ENCODE results near the gene ATP8B1. TPM values are rescaled to one million over a fixed set of nuclear protein-coding genes. Genes with fewer than 3 reads are reported as not detected.
A peak's percentile ranks its signal among the peaks of the same experiment; 100 is the strongest.

ATP8B1 gene
- polyA plus RNA-seq, 2 of the 4 experiments (the other 2 are of a cell fraction) = 7.1 to 23.4 TPM

GRCh38 chr18:57839942-57840381, 36.8 kb upstream of the ATP8B1 start:
- FAIRE-seq = no peak
- peak in 1 of 2 experiments; percentile 13 for DNase-seq (ENCODE audit: low read depth in 1 of 2, low spot score in 1 of 2)
- Histone ChIP-seq H3K4me3 (no peak overlapping the region), H3K4me1 (peaks cover 21% of the 10 kb centered on the region), H3K9me3 (no peaks in the 10 kb centered on the region), H3K27ac (peak overlapping the region in 1 of 2 experiments; percentile 71; a peak in 3 of 6 replicates), H3K4me2 (peak overlapping the region; percentile 42)
- 48% methylated on average over 6 of the region's 6 CpGs for whole genome bisulfite sequencing (ENCODE audit: missing lambda C conversion rate)
- ChIA-PET POLR2A (no interaction called here), CTCF (interaction anchor here (0.6 to 0.8 kb wide), 2 partner anchors 25 to 209 kb away, joined by 3 read pairs; no protein-coding TSS in a partner anchor)
- TF ChIP-seq MYC (IDR thresholded peaks at IDR 0.05; ENCODE audit: borderline replicate concordance, low read length) (no peak), KDM1A (IDR thresholded peaks at IDR 0.05; ENCODE audit: low read depth) (no peak)
- ATAC-seq = no peak; a peak in 2 of 6 replicates

- no peaks in the 10 kb centered on the region for H3K9me3 ChIP-seq
- no peak for TF ChIP-seq HMGXB4 (CRISPR knock-in tag; IDR thresholded peaks at IDR 0.05; ENCODE audit: borderline replicate concordance)
- TF ChIP-seq HEYL (CRISPR knock-in tag; IDR thresholded peaks at IDR 0.05) = no peak
- TF ChIP-seq KDM5A (IDR thresholded peaks at IDR 0.05) = no peak
- TF ChIP-seq HES2 (IDR thresholded peaks at IDR 0.05) = no peak
- H3K4me3 ChIP-seq = peak overlapping the region; percentile 20; the same call in 1 of the 3 replicates
- ATAC-seq = peak; percentile 52 to 54; a peak in 3 of 6 replicates
- peaks cover 29% of the 10 kb centered on the region for H3K4me1 ChIP-seq
- peak overlapping the region; percentile 57 to 77; a peak in 5 of 6 replicates for H3K27ac ChIP-seq
- no peak for DNase-seq (ENCODE audit: low read depth in 1 of 2, low spot score in 1 of 2)
- H3K4me2 ChIP-seq = peak overlapping the region; percentile 43
- 75% methylated on average over 12 of the region's 12 CpGs for WGBS (ENCODE audit: missing lambda C conversion rate)
- FAIRE-seq = no peak
- ChIA-PET CTCF (interaction anchor here (0.6 kb wide), 1 partner anchor 86 kb away, joined by 3 read pairs; no protein-coding TSS in a partner anchor), POLR2A (no interaction called here)
Measured at GRCh38 chr18:57837917-57838548, 34.9 kb upstream of the ATP8B1 start.

- Histone ChIP-seq H3K4me2 (no peak overlapping the region), H3K4me1 (peaks cover 22% of the 10 kb centered on the region), H3K27ac (peak overlapping the region in 1 of 2 experiments; percentile 49; a peak in 2 of 6 replicates), H3K9me3 (no peaks in the 10 kb centered on the region), H3K4me3 (no peak overlapping the region)
- ChIA-PET POLR2A (no interaction called here), CTCF (interaction anchor here (0.6 kb wide), 1 partner anchor 33 kb away, joined by 3 read pairs; no protein-coding TSS in a partner anchor)
- 94% methylated on average over 3 of the region's 3 CpGs for WGBS (ENCODE audit: missing lambda C conversion rate)
- TF ChIP-seq HOXA7 (CRISPR knock-in tag; IDR thresholded peaks at IDR 0.05) = no peak
- no peak for TF ChIP-seq POLR2A (IDR thresholded peaks at IDR 0.05; ENCODE audit: low read length)
- TF ChIP-seq CHD4 (IDR thresholded peaks at IDR 0.05; ENCODE audit: borderline replicate concordance) = no peak
- no peak for TF ChIP-seq USF2 (IDR thresholded peaks at IDR 0.05)
- TF ChIP-seq RCOR1 (IDR thresholded peaks at IDR 0.05; ENCODE audit: low read depth, low read length) = no peak
- FAIRE-seq (no peak), DNase-seq (ENCODE audit: low read depth in 1 of 2, low spot score in 1 of 2) (no peak), ATAC-seq (no peak)
Measured at GRCh38 chr18:57836557-57836956, 33.4 kb upstream of the ATP8B1 start.

- DNase-seq (ENCODE audit: low read depth in 1 of 2, low spot score in 1 of 2) = no peak
- CTCF ChIA-PET = no interaction called here
- WGBS (ENCODE audit: missing lambda C conversion rate) = 92% methylated on average over 2 of the region's 2 CpGs
Measured at GRCh38 chr18:57835904-57836303, 32.8 kb upstream of the ATP8B1 start.

More at GRCh38 chr18:57835904-57836303, 32.8 kb upstream of the ATP8B1 start:
- ATAC-seq = no peak
- no peaks in the 10 kb centered on the region for H3K9me3 ChIP-seq
- H3K4me2 ChIP-seq = no peak overlapping the region
- no peak overlapping the region for H3K27ac ChIP-seq
- H3K4me3 ChIP-seq = no peak overlapping the region
- POLR2A ChIA-PET = no interaction called here
- H3K4me1 ChIP-seq = peaks cover 22% of the 10 kb centered on the region
- FAIRE-seq = no peak
- TF ChIP-seq ESRRA (IDR thresholded peaks at IDR 0.05; ENCODE audit: borderline replicate concordance, low read length) (no peak), TFCP2L1 (CRISPR knock-in tag; IDR thresholded peaks at IDR 0.05) (no peak), SMC3 (IDR thresholded peaks at IDR 0.05) (no peak), FOSB (CRISPR knock-in tag; IDR thresholded peaks at IDR 0.05) (no peak), RNF2 (IDR thresholded peaks at IDR 0.05; ENCODE audit: borderline replicate concordance, low read depth) (no peak), CHD2 (IDR thresholded peaks at IDR 0.05; ENCODE audit: low read length, partially characterized antibody) (no peak), CBX2 (IDR thresholded peaks at IDR 0.05; ENCODE audit: borderline replicate concordance, low read depth) (no peak), KDM1A (IDR thresholded peaks at IDR 0.05; ENCODE audit: low read depth) (no peak), CHD4 (IDR thresholded peaks at IDR 0.05; ENCODE audit: borderline replicate concordance) (no peak), EHF (CRISPR knock-in tag; IDR thresholded peaks at IDR 0.05) (no peak), MAFK (IDR thresholded peaks at IDR 0.05; ENCODE audit: partially characterized antibody) (no peak), KDM5A (IDR thresholded peaks at IDR 0.05) (no peak), MAX (IDR thresholded peaks at IDR 0.05) (no peak)

Data from A549 (cell line).